Suppressor macrophage (primary cell): Measurements from ENCODE around the gene SLC27A3.

Experiments used
- DNase-seq, 4 experiments: peaks; one replicate each; pipeline ENCODE4 v3.0.0-alpha.2; 2020 to 2022
- total RNA-seq, 17 experiments: gene quantifications; one replicate each; lab custom pipeline; 2026; ENCODE audit warnings: mixed read lengths in 6 of 17, inconsistent platforms in 3 of 17; lab: John Stamatoyannopoulos, UW

SLC27A3 gene
- total RNA-seq: 29.9 to 80.7 (median 51.4) reads per million in 17 experiments

GRCh38 chr1:153774780-153775457, at the start of gene SLC27A3:
Gene SLC27A3 (plus strand): TSS chr1:153775407. CDS start chr1:153775498, 91 bp downstream.
- DNase-seq: peak; percentile 65 to 81 (median 74)

DNA sequence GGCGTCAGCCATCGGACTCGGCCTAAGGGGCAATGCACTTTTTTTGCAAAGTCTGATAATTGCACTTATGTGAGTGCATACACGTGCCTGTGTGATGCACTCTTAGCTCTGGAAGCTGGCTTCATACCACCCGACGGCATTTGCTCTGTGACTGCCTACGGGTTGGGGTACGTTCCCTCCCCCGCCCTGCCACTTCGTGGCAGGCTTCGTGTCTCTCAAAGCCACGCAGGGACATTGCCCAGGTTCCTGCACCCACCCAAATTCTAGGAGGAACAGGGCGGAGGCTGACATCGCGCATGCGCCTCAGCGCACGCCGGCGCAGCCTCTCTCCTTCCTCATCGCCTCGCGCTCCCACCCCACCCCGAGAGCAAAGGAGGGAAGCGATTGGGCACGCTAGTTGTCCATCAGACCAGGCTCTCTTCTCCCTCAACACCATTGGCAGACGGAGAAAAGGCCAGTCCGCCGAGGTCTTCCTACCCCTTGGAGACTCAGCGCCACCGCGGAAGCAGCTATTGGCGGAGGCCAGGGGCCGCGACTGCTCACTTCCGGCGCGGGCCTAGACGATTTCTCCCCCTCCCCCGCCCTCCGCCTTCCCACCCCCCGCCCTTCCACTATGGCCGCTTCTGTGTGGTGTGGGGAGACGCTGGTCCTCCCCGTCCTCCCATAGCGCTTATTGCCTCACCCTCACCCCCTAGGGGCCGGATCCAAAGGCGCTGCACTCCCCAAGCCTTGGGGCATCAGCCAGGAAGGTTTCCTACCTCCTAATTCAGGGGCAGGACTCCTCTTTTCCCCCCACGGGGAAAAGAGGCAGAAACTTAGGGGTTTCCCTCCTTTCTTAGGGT, 47.5 kb upstream of the SLC27A3 start, which contains the start of gene INTS3:
INTS3 (plus strand) TSS at position 588 of the 842 bp plus-strand sequence. CDS start 585 bp downstream, outside the sequence.
- peak; percentile 99 to 100 (median 100) for DNase-seq

DNA sequence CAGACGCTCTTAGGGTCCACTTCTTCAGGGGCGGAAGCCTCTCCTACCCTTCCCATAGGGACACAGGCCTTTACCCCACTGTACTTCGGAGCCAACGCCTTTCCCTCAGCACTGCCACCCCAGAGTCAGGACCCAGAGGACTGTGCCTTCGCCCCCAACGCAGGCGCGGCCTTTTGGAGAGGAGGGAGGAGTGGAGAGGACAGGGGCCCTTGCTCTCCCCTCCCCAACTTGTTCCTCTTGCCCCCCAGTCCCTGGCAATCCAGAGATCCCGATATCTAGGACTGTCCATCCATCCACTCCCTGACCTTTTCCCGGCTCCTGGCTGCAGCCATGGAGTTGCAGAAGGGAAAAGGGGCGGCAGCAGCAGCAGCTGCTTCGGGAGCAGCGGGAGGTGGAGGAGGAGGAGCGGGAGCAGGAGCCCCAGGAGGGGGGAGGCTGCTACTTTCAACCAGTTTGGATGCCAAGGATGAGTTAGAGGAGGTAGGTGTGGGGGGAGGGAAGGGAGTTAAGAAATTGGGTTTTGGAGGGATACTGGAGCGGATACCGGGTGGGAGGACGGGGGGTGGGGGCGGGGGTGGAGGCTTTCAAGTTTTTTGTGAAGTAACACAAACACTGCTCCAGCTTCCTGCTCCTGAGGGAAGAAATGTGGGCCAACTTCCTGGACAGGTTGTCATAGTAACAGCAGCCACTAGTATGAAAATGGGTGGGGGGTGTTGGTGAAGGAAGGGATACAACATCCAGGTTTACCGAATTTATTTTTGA, 46.7 kb upstream of the SLC27A3 start:
- DNase-seq: peak; percentile 11 to 48 (median 34)

DNA sequence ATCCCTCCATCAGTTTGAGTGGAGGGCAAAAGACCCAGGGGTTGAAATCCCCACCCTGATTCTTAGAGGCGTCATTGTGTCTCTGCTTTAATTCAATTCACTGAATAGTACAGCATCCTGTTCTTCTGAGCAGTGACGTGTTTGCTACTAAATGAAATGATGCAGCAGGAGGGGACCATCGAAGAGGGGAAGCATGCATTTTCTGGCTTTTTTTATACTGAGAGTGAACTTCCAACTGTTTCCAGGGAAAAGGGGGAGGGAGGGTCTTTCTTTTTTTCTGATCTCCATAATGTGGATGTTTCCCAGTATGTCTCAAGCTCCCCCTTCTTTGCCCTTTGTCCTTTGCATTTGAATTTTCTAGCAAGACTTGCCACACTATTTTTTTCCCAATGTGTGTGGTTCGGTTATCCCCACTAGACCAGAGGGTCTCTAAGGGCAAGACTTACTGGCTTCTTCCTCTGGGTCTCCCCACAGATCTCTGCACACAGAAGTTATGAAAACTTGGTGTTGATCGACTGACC, 44.7 kb upstream of the SLC27A3 start:
- no peak for DNase-seq

DNA sequence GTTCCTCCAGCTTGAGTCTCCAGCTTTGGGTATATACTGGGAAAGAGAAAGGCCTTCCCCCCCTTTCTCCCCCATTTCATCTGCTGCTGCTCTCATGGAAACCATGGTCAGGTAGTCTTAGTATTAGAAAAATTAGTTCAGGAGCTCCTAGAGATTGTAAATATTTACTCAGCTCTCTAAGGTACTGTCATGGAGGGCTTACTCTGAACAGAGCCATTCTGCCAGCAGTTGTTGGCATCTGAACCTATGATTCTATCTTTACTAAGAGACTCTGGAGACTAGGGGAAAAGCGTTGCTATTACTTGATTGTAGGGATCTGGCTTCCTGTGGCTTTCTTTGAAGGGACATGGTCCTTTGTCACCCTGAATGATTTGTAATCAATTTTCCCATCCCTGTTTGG, 41.2 kb upstream of the SLC27A3 start:
- DNase-seq: no peak

GRCh38 chr1:153734396-153735089, 40.7 kb upstream of the SLC27A3 start:
- peak; percentile 43 to 75 (median 60) for DNase-seq

- no peak for DNase-seq
Measured at GRCh38 chr1:153735090-153735420, 40.2 kb upstream of the SLC27A3 start.

- DNase-seq: no peak
Measured at GRCh38 chr1:153741986-153742385, 33.2 kb upstream of the SLC27A3 start.

GRCh38 chr1:153742411-153743142, 32.6 kb upstream of the SLC27A3 start:
- peak; percentile 48 to 69 (median 58) for DNase-seq

DNA sequence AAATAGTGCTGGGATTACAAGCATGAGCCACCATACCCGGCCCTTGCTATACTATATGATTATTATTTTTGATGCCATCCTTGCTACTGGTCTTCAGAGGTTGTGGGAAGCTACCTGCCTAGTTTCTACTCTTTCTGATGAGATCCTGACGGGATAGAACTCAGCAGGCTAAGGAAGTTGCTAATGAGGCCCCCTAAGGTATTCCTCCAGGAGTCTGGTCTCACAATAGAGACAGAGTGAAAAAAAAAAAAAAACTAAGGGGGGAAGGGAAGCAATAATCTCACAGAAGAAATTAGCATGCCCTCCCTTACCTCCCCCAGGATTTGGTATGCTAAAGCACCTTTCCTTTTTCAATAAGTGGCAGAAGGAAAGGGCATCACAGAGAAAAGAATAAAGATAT, 29.8 kb upstream of the SLC27A3 start:
- DNase-seq: no peak

GRCh38 chr1:153746174-153746573, 29.0 kb upstream of the SLC27A3 start:
- no peak for DNase-seq

DNA sequence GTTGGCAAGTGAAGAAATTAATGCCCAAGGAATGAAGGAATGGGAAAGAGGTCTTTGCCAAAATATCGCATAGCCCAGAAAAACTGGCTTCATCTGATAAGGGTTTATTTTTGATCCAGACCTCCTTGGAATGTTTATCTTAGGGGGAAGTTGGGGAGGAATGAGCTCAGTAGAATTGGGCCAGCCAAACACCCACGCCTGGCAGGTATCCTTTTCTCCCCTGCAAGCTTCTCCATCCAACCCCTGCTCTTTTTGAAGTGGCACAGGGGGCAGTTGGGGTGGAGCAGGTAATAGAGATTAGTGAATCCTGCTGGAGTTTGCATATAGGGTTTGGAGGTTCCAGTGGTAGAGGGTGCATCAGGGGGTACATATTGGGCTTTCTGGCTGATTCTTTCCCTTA, 26.3 kb upstream of the SLC27A3 start:
- no peak for DNase-seq

GRCh38 chr1:153749408-153750005, 25.7 kb upstream of the SLC27A3 start:
- peak; percentile 90 to 93 (median 92) for DNase-seq

DNA sequence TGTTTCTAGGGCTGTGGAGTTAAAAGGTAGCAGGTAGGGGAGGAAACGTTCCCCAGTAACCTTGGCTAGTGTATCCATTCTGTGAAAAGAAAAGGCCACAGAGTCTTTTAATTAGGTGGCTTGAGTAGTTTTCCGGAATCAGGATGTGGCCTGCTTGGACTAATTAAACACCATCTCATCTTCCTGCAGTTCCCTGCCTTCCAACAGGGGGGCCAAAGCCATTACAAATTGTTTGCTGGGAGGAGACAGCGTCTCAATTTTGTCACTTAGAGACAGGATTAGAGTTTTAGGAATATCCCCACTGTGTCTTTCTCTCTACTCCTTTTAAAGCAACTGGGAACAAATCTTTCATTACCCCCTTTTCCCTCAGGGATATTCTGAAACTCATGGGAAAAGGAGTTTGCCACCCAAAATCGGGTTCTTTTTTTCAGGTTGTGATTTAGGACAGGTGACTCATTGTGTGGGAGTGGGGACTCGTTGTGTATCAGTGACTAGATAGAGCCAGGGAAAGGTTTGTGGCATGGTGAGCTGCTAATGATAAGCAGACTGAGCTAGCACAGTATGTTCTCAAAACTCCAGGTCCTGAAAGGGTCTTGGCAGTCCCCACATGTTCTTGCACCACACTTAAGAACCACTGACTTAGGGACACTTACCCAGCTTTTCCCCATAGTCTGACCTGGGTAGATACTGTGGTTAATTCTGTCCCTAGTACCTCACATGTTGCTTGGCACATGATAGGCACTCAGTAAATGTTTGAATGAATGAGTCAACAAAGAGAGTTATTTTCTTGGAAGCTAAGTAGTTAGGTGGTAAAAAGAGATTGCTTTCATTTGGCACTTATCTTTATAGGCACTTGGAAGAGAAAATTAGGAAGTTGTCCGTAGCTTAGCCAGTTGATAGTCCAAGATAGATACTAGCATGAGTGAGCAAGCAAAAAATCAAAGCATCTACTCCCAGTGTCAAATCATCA, 24.9 kb upstream of the SLC27A3 start:
- peak in 1 of 4 experiments; percentile 11 for DNase-seq

DNA sequence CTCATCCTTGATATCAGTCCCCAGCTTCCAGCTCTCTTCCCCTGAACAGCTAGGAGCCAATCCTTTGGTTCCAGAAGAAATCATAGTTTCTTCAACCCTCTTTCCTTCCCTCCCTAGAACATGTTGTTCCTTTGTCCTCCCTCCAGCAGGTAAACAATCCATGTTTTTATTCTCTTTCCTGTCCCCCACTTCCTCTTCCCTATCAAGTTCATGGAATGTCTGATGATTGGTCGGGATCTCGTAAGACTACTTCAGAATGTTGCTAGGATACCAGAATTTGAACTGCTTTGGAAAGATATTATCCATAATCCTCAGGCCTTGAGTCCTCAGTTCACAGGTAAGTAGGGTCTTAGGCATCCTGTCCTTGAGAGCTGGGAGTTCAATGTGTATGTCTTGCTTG, 23.1 kb upstream of the SLC27A3 start:
- no peak for DNase-seq

DNA sequence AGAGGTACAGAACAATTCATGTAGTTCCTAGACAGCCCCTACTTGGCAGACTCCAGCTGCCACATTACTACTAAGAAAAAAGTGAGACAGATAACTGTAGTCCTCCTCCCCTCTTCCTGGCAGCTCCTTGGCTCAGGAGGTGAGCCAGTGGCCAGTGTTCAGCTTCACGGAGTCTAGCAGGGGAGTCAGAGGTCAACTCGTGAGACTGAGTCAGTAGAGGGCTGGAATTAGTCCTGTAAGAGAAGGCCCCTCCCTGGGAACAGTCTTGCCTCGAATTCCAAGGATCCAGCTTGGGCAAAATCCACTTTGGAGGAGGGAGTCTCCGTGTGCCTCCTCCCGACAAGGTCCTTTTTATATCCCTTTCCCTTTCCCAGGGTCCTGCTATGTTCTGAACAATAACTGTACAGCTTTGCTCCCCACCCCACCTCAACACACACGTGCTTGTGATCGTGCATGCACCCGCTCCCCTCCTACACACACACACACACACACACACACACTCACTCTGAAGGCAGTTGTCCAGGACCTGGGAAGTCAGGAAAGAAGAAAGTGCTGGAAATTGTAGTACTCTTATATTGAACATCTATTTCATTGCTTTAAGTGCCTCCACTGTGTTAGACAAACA, 22.5 kb upstream of the SLC27A3 start:
- DNase-seq: no peak

GRCh38 chr1:153754266-153754665, 20.9 kb upstream of the SLC27A3 start:
- no peak for DNase-seq

- no peak for DNase-seq
Measured at GRCh38 chr1:153760440-153760839, 14.8 kb upstream of the SLC27A3 start.
